ENCODE measurements around the gene ANO10.
"Not testable (repeated sequence)": the region's sequence is repeated elsewhere in the genome, so short reads cannot be mapped to it uniquely, and the experiment has no call there.

ANO10 gene

DNA sequence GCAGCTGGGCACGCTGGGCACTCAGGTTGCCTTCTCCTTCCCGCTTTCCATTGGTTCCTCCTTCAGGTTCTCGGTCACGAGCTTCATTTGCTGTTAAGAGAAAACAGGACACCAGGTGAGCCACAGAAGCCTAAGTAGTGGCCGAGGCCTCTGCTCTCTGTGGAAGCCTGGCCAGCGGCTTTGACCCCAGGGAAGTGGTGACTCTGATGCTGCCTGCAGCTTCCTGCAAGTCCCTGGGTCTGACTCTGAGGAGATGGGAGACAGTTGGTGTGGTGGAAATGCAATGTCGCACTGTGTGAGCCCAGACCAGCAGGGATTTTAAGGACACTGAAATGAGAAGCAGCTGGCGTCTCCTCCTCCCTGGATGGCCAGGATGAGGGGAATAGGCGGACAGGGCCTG, 254.9 kb downstream of the ANO10 start:
- DNase-seq = no peak

GRCh38 chr3:43366481-43366880, 255.3 kb downstream of the ANO10 start:
- no peak for DNase-seq

DNA sequence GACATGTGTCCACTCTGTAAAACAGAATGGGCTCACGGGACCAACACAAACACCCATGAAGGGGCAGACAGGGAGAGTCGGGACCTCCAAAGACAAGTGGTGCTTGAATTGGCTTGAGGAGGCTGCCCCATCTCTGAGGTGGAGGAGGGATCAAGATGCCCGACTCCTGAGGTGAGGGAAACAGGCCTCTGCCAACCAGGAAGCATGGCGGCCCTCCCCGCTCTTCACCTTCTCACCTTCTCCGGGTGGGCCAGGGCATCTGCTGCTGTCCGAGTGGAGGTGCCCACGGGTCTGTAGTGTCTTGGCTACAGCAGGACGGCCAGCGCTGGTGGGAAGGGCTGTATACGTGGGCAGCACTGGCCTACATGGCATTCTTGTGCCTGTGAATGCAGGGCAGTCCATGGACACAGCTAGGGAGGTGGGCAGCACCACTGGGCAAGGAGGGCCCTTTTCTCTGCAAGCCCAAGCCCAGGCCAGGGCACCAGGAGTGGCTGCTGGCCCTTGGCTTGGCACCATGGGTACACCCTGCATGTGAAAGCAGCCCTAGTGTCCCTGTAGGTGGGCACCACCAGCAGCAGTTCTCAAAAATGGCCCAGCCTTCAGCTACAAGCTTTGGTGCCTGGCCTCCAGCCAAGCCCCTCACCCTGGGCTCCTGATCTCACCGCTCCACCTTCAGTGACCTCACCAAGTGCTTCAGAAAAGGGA, 256.1 kb downstream of the ANO10 start:
- DNase-seq = no peak

DNA sequence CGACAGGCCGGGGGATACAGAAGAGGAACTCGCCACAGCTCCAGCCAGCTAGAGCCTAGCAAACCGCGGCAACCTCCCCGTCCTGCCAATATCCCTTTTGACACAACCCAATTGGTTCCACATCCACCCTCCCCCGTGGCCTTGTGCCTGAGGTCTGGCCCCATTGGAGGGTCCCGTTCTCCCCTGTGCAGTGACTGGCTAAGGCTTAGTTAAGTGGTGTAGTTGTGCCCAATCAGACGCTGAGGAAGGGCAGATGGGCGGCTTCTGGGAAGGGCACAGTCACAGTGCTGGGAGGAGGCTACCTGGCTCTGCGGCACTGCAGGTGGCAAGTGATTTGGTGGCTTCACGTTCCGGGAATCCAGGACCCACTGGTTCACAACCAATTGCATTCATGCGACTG, 256.9 kb downstream of the ANO10 start:
- DNase-seq = no peak

DNA sequence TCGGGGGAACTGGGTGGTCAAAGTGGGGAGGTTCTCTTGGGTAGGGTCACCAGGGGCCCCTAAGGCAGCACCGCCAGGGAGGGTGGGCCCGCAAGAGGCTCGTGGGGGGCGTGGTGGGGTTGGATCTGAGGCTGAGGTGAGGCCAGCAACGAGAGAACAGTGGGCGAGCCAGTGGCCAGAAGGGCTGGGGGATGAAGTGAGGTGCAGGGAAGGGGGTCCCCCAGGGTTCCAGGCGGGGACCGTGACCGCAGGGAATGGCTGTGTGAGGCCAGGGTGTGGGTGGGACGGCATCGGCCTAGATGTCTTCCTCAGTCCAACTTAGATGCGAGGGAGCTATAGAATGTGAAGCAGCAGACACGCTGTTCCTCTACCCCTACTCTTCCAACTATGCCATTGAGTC, 257.3 kb downstream of the ANO10 start:
- no peak for DNase-seq

- DNase-seq = no peak
These were observed 258.1 kb downstream of the ANO10 start for GRCh38 chr3:43363621-43364266.

GRCh38 chr3:43362961-43363360, 258.9 kb downstream of the ANO10 start:
- DNase-seq = no peak

DNA sequence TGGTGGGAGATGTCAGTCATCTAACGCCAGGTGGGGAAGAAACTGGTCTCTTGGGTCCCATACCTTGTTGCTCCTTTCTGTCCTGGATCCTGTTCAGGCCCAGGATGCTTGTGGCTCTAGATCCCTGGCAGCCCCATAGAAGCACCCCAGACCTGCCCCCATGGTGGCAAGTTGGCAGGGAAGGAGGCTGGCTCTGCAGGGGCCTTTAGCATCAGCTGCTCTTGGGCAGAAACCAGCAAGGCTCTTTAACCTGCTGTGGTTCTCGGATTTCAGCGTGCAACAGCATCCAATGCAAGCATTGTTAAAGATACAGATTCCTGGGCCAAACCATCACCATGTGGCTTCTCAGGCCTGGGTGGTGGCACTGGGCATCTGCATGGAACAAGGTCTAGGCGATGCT, 259.6 kb downstream of the ANO10 start:
- no peak for DNase-seq

- DNase-seq = no peak
These were observed 260.7 kb downstream of the ANO10 start for GRCh38 chr3:43361077-43361476.

GRCh38 chr3:43356033-43356432, 265.8 kb downstream of the ANO10 start:
- DNase-seq = not testable (repeated sequence)

GRCh38 chr3:43353923-43354670, 267.7 kb downstream of the ANO10 start:
- no peak for DNase-seq

DNA sequence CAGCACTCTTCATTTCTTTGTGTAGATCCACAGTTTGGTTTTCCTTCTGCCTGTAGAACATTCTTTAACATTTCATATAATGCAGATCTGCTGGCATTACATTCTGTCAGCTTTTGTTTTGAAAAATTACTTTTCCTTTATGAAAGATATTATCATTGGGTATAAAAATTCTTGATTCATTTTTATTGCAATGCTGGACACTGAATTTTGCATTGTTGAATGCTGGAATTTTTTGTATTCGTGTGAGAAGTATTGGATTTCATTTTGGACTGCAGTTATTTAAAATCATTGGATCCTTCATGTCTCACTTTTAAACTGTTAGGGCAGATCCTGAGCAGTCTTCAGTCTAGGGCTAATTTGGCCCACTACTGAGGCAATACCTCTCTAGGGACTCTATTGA, 268.4 kb downstream of the ANO10 start:
- no peak for DNase-seq

DNA sequence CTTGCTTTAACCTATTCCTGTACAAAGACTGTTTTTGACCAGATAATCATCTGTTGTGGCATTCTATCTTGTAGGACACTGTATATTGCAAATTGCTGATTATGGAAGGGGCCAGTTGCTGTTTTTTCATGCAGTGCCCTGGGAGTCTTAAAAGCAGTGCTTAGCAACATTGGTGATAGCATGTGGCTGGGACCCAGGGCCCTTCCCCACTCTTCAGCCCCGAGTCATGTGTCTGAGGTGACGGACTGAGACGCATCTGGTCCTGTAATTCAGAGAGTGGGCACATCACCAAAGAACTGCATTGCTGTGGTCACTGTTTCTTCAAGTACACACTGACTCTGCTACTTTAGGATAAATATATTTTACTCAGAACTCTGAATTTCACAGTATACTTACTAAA, 272.1 kb downstream of the ANO10 start:
- no peak for DNase-seq

DNA sequence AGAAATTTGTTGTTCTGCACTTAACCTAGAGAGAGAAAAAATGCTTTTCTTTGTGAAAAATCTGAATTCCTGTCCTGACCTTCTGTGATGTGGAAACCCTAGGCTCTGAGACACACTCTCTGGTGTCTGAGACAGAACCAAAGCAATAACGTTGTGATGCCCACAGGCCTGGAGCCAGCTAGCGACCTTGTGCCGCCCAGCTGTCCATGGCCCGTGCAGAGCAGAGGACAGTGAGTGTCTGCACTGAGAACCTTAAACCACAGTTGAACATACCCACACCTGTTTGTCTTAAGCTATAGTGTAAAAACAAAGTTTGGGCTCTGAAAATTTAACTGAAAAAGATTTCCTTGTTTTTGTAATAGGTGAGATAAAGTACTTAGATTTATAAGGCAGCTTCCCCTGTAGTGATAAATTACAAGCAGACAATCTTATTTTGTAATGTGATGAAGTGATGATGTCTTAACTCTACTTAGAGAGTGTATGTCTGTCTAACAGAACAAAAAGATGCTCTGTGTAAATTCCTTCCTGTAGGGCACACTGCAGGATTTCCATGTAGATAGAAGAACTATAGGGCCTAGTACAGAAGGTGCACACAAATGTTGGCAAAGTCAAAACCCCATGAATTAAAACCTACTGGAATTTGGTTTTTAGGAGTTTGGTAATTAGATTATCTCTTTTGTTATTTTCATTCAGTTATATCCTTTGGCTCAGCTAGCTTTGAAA, 272.8 kb downstream of the ANO10 start:
- no peak for DNase-seq

DNA sequence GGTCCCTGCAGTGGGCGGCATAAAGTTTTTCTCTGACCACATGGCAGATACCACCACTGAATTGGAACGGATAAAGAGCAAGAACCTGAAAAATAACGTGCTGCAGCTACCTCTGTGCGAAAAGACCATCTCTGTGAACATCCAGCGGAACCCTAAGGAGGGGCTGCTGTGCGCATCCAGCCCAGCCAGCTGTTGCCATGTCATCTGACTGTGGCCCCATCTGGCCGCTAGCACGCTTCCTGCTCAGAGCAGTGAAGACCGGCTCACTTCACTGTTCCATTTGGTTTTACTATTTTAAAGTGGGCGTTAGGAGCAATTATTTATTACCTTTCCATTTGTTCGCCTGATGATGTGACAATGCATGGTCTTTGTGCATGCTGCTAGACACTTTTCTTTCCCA, 273.5 kb downstream of the ANO10 start:
- no peak for DNase-seq

DNA sequence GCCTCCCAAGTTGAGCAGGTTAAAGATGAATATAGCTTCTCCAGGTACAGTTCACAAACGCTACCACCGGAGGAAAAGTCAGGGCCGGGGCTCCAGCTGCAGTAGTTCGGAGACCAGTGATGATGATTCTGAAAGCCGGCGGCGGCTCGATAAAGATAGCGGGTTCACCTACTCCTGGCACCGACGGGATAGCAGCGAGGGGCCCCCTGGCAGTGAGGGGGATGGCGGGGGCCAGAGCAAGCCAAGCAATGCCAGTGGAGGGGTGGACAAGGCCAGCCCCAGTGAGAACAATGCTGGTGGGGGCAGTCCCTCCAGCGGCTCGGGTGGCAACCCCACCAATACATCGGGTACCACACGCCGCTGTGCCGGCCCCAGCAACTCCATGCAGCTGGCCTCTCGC, 274.0 kb downstream of the ANO10 start:
- no peak for DNase-seq

DNA sequence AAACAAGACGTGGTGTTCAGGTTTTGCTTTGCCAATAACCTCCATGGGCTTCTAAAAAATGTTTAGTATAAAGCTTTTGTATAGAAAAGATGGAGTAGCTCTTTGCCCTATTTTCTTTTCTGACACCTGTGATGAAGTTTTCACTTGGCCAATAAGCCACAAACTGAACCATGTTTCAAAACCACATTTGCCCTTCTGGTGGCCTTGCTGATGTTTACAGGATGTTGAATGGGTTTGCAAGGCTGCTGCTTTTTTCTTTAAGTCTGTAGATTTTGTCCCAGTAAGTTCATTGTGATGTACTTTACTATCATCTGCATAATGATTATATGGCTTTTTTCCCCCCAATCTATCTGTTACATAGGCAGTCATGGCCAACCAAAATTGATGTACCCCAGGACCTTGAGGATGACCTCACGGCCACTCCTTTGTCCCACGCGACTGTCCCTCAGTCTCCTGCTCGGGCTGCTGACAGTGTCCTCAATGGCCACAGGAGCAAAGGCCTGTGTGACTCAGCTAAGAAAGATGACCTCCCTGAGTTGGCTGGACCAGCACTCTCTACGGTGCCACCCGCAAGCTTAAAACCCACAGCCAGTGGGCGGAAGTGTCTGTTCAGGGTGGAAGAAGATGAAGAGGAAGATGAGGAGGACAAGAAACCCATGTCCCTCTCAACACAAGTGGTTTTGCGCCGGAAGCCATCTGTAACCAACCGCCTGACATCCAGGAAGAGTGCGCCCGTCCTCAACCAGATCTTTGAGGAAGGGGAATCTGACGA, 274.6 kb downstream of the ANO10 start:
- peak; percentile 74 for DNase-seq

DNA sequence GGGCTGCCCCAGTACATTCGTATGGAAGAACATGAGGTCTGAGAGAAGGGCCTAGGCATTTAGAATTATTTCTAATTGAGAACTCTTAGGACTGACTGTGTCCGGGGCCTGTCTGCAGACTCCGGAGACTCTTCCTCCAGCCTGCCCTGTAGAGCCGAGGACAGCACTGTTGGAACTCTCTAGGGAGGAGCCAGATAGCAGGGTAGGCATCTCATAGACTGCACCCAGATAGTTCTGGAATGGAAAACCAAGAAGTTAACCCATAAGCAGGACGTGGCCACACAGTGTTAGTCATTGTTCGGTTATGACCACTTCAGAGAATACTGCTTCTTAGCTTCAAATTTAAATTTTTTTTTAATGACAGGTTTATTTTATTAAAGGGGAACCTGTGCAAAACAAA, 275.9 kb downstream of the ANO10 start:
- DNase-seq = no peak

DNA sequence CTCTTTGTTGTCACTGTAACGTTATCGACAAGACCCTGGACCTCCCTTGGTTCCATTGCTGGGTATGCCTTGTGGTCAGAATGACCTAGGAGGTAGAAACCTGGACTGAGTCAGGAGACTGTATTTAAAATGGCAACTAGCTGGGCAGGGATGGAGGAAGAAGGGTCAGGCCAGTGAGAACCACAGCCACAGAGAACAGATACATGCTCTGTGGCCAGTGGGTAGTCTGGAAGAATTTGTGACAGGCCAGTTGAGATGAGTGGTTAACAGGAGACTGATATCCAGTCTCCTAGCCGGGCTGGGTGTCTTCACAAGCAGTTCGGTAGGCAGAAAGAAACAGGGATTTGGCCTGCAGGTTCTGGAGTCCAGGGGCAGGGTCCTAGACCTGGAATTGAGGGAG, 276.6 kb downstream of the ANO10 start:
- DNase-seq = no peak

DNA sequence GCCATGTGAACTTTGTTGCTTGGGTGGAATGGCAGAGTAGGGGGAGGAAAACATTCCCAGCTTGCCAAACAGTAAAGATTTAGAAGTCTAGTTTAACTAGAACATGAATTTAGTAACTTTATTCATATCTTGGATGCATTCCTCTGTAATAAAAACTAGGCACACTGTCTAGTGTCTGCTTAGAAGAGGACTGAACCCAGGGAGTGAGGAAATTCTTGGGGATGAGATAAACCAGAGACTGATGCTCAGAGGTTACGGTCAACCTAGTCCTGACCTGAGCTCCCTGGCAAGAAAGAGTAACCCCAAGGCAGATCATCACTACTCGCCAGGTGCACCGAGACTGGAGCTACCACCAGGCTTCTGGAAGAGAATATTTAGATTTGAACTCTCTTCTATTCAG, 277.3 kb downstream of the ANO10 start:
- DNase-seq = no peak

DNA sequence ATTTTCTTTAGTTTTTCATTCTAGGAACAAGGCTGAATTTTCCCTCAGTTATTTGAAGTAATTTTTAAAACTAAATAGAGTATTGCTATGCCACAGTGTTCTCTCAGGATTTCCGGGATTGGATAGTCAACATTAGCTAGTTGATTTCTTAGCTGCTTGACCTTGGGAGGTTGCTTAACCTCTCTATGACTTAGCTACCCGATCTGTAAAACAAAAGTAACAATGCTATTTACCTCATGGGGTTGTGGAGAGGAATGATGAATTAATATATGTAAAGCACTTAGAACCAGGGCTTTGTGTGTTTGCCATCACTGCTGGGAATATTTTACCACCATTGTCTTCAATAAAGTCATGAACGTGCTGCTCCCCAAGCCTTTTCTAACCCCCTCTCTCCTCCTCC, 278.0 kb downstream of the ANO10 start:
- no peak for DNase-seq

DNA sequence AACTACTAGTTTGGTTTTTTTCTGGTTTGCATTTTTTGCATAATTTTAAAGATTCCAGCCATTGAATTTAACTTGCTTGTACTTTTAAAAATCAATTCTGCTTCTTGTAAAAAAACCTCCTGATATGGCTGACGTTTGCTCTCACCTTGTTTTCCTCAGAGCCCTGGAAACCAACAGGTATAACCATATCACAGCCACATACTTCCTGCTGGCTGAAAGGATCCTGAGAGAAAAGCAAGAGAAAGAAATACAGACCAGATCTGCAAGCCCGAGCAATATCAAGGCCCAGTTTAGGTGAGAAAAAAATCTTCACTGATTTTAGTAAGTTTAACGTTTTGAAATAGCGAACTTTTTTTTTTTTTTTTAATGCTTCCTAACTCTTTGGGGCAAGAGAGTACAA, 278.6 kb downstream of the ANO10 start:
- DNase-seq = peak; percentile 38

DNA sequence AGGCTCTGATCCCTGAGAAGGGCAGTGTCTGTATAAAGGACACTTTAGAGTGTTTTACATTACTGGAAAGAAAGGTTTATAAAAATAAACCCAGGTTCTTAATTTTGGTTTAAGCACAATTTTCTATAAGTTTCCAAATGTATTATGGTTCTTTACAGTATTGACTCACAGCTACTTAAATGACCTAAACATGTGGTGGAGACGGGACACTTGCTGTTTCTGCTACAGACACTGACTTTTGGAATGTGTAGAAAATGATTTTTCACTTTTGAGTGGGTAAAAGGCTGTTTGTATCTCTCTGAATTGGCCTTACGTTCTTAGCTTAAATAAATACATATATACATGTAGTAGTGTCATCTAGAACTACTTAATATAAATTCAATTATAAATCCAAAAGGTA, 280.0 kb downstream of the ANO10 start:
- no peak for DNase-seq

Data from CD4-positive, alpha-beta T cell treated with Interleukin-21 for 1 hour (primary cell).